Stimulated activated CD8-positive, alpha-beta memory T cell treated with anti-CD3 and anti-CD28 coated beads, Interleukin-4, amount 100 ng/mL, for 1 hour (primary cell): ENCODE data around the gene FOXO4.

Experiments
- DNase-seq, 2 donors: peaks; one replicate each; pipeline ENCODE4 v3.0.0-alpha.2; 2020; ENCODE audit warnings: low read depth in 2 of 2, low spot score in 1 of 2

Gene FOXO4

GRCh38 chrX:71098951-71099506, 3.4 kb downstream of the FOXO4 start:
- no peak for DNase-seq

- DNase-seq, result no peak
Measured at GRCh38 chrX:71099736-71100135, 4.1 kb downstream of the FOXO4 start.

GRCh38 chrX:71100581-71101505, 5.2 kb downstream of the FOXO4 start:
- no peak for DNase-seq

GRCh38 chrX:71102292-71102691, 6.6 kb downstream of the FOXO4 start:
- DNase-seq, result no peak

- no peak for DNase-seq
Measured at GRCh38 chrX:71103110-71103983, 7.7 kb downstream of the FOXO4 start.

GRCh38 chrX:71105628-71106027, 10.0 kb downstream of the FOXO4 start:
- no peak for DNase-seq

- no peak for DNase-seq
Measured at GRCh38 chrX:71106427-71106826, 10.8 kb downstream of the FOXO4 start, which contains the start of gene CXorf65. TSS of gene CXorf65 (minus strand) at chrX:71106740. CDS start at chrX:71106556, 184 bp downstream.

GRCh38 chrX:71107245-71107644, 11.6 kb downstream of the FOXO4 start:
- DNase-seq, result no peak

GRCh38 chrX:71107762-71108360, 12.2 kb downstream of the FOXO4 start:
- no peak for DNase-seq

- DNase-seq, result no peak
Measured at GRCh38 chrX:71109051-71109450, 13.4 kb downstream of the FOXO4 start.

- peak; percentile 47 to 61 for DNase-seq
Measured at GRCh38 chrX:71111141-71111843, 15.6 kb downstream of the FOXO4 start, which contains the start of gene IL2RG. TSS of gene IL2RG (minus strand) at chrX:71111577. CDS start at chrX:71111539, 38 bp downstream.

GRCh38 chrX:71111921-71112431, 16.3 kb downstream of the FOXO4 start:
- DNase-seq, result no peak

- no peak for DNase-seq
Measured at GRCh38 chrX:71117358-71117757, 21.7 kb downstream of the FOXO4 start.

GRCh38 chrX:71118032-71118984, 22.7 kb downstream of the FOXO4 start, which contains the start of gene MED12:
TSS of gene MED12 (plus strand) at chrX:71118596. CDS start at chrX:71118755, 159 bp downstream.
- DNase-seq, result peak; percentile 49 to 66

- no peak for DNase-seq
Measured at GRCh38 chrX:71118985-71119535, 23.4 kb downstream of the FOXO4 start.

- no peak for DNase-seq
Measured at GRCh38 chrX:71128166-71128833, 32.6 kb downstream of the FOXO4 start.

- DNase-seq, result peak; percentile 48 to 52
Measured at GRCh38 chrX:71128915-71129765, 33.5 kb downstream of the FOXO4 start.
